Measurements from ENCODE around the gene KLLN. TPM values are rescaled to one million over a fixed set of nuclear protein-coding genes. Genes with fewer than 3 reads are reported as not detected.

Gene KLLN
- total and polyA plus RNA-seq, 9 of the 15 experiments (the other 6 are each of a cell fraction or from before 2014, with no cell fraction given): 0.07 to 0.40 (median 0.25) TPM

DNA sequence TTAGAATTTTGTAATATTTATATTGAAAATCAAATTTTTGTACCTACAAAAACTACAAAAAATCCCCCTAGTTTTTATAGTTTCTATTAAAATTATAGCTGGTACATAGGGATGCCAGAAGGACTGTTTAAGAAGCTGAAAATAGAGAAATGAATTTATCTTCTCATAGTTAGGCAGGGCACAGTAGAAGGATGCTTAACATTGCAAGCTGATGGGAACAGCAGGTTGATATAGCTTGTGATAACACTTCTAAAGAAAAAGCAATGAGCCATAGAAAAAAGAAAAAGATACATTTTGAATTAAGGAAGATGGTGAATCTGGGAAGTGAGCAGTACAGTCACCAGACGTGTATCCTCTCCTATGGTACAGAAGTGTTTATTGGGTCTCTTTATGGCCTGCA, 32.1 kb upstream of the KLLN start (continued):
- TF ChIP-seq, protein P1, sequence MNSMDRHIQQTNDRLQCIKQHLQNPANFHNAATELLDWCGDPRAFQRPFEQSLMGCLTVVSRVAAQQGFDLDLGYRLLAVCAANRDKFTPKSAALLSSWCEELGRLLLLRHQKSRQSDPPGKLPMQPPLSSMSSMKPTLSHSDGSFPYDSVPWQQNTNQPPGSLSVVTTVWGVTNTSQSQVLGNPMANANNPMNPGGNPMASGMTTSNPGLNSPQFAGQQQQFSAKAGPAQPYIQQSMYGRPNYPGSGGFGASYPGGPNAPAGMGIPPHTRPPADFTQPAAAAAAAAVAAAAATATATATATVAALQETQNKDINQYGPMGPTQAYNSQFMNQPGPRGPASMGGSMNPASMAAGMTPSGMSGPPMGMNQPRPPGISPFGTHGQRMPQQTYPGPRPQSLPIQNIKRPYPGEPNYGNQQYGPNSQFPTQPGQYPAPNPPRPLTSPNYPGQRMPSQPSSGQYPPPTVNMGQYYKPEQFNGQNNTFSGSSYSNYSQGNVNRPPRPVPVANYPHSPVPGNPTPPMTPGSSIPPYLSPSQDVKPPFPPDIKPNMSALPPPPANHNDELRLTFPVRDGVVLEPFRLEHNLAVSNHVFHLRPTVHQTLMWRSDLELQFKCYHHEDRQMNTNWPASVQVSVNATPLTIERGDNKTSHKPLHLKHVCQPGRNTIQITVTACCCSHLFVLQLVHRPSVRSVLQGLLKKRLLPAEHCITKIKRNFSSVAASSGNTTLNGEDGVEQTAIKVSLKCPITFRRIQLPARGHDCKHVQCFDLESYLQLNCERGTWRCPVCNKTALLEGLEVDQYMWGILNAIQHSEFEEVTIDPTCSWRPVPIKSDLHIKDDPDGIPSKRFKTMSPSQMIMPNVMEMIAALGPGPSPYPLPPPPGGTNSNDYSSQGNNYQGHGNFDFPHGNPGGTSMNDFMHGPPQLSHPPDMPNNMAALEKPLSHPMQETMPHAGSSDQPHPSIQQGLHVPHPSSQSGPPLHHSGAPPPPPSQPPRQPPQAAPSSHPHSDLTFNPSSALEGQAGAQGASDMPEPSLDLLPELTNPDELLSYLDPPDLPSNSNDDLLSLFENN (IDR thresholded peaks at IDR 0.05; ENCODE audit: low read depth in 2 of 2, low read length in 2 of 2): no peak
- TF ChIP-seq, protein P2, sequence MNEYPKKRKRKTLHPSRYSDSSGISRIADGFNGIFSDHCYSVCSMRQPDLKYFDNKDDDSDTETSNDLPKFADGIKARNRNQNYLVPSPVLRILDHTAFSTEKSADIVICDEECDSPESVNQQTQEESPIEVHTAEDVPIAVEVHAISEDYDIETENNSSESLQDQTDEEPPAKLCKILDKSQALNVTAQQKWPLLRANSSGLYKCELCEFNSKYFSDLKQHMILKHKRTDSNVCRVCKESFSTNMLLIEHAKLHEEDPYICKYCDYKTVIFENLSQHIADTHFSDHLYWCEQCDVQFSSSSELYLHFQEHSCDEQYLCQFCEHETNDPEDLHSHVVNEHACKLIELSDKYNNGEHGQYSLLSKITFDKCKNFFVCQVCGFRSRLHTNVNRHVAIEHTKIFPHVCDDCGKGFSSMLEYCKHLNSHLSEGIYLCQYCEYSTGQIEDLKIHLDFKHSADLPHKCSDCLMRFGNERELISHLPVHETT (CRISPR knock-in tag; conservative IDR thresholded peaks at IDR 0.05 in 1 of 2, IDR thresholded peaks at IDR 0.05 in 1 of 2): no peak
- TF ChIP-seq TRIM24 (IDR thresholded peaks at IDR 0.05) (no peak), RBM39 (optimal IDR thresholded peaks at IDR 0.05; ENCODE audit: low read depth, low read length) (no peak), ZSCAN29 (IDR thresholded peaks at IDR 0.05) (no peak), ZNF76 (CRISPR knock-in tag; IDR thresholded peaks at IDR 0.05; ENCODE audit: borderline replicate concordance) (no peak), ZNF668 (CRISPR knock-in tag; IDR thresholded peaks at IDR 0.05) (no peak)
